Esophagus mucosa (tissue), 1 donor: Measurements from ENCODE around the gene C17orf58. TPM values are rescaled to one million over a fixed set of nuclear protein-coding genes. Genes with fewer than 3 reads are reported as not detected.

Source experiments
- ATAC-seq: fragments of 200-7000 bp; cut with Tn5 transposase; one replicate; pipeline ENCODE4 v1.9.1; 2020
- total RNA-seq: library from RNA; stranded (reverse); gene quantifications from one replicate; pipeline ENCODE4 v1.2.4, GENCODE V29; 2023
- donor health status: DM: yes; HTN: yes; CAD: no.

C17orf58 gene
- total RNA-seq, 1 donor from 2014 or later, result 5.9 TPM

- no peak for ATAC-seq
Observed at GRCh38 chr17:67950945-67951344, 45.3 kb downstream of the C17orf58 start.

GRCh38 chr17:67947325-67947813 is 48.9 kb downstream of the C17orf58 start:
- ATAC-seq, result no peak

GRCh38 chr17:67946513-67946912 is 49.8 kb downstream of the C17orf58 start:
- no peak for ATAC-seq

GRCh38 chr17:67944035-67944434 is 52.2 kb downstream of the C17orf58 start:
- ATAC-seq, result no peak

GRCh38 chr17:67942810-67943209 is 53.5 kb downstream of the C17orf58 start:
- no peak for ATAC-seq

Other genes starting within 250 kb of the C17orf58 start
- gene BPTF, start 171.0 kb downstream of the C17orf58 start, total RNA-seq, result 47.8 TPM
- 85.5 TPM for gene KPNA2, start 39.3 kb upstream of the C17orf58 start, total RNA-seq